Epithelial cell of umbilical artery (primary cell): ENCODE data around the gene LARP7. TPM values are rescaled to one million over a fixed set of nuclear protein-coding genes. Genes with fewer than 3 reads are reported as not detected.

ENCODE experiments used
- total RNA-seq: library from RNA; depleted of rRNA; stranded (reverse); fragments of >200 nt; gene quantifications from 2 replicates; pipeline ENCODE4 v1.2.3, GENCODE V29; 2014

Gene LARP7
- 15.3 and 21.7 TPM in 2 replicates for total RNA-seq

DNA sequence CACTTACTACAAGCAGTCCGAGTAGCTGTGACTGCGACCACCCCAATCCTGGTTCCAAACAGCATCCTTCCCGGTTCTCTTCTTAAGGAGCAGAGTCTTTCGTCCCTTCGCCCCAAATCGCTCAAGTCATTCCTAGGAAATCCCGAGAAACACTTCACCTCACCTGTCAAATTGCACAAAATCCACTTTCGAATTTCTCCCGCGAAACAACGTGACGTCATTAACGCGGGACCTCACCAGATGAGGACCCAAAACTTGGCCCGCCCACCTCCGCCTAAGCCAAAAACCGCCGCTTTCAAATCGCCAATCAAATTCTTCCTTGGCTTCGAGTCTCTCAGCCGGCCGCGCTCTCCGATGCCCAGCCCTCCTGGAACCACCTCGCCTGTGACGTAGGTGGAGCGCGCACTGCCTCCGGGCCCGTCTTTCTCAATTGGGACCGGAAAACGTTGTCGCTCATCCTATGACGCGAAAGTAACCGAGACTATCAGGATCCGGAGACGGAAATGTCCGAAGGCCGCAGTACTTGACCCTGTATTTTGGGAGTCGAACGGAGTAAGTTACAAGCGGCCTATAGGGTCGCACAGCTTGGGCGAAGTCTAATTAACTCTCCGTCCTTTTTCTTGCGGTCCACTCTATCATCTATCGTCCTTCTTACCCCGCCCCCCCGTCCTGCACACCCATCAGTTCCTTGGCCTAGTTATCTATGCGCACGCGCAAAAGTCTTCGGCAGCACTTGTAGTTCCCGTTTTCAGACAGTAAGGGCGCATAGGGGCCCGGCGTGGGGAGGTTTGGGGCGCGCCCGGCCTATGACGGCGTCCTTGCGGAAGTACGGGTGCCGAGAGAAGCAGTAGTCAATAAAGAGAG lies at the start of gene LARP7, which contains the start of gene ZGRF1:
Gene LARP7 (plus strand): TSS at position 456 of the 864 bp plus-strand sequence. CDS start 7,527 bp downstream, outside the sequence.
Gene ZGRF1 (minus strand): TSS at position 222 of the 864 bp plus-strand sequence. CDS start 3,733 bp downstream, outside the sequence.

Other genes starting within 250 kb of the LARP7 start
- not detected in 2 replicates for gene NEUROG2, start 121.0 kb upstream of the LARP7 start, total RNA-seq
- gene ZGRF1, start 234 bp upstream of the LARP7 start, total RNA-seq = 9.7 and 20.2 TPM in 2 replicates